ENCODE results near the gene LAMTOR4. TPM values are rescaled to one million over a fixed set of nuclear protein-coding genes. Genes with fewer than 3 reads are reported as not detected.

Gene LAMTOR4
- total and polyA plus RNA-seq, 2 of the 13 experiments (the other 11 are each of a cell fraction or from before 2014, with no cell fraction given) = 115 to 118 TPM

GRCh38 chr7:100137851-100138760 is 10.6 kb upstream of the LAMTOR4 start:
- no peak for ATAC-seq
- Histone ChIP-seq H3K79me2 (ENCODE audit: insufficient read depth, low read length) (no peaks in the 10 kb centered on the region), H4K20me1 (ENCODE audit: insufficient read depth, low read length) (no peaks in the 10 kb centered on the region), H3K9ac (ENCODE audit: insufficient read depth, low read depth, low read length) (no peak overlapping the region), H3K27ac (ENCODE audit: extremely low read length, insufficient read depth, low read length) (no peak overlapping the region), H3K4me3 (replicated peaks in 1 of 3; ENCODE audit: insufficient read depth in 1 of 3, low read depth in 2 of 3, low read length in 3 of 3) (no peak overlapping the region), H3K27me3 (ENCODE audit: control insufficient read depth in 1 of 2, insufficient read depth in 2 of 2, low read length in 2 of 2) (no peaks in the 10 kb centered on the region), H2AFZ (ENCODE audit: low read length) (no peak overlapping the region), H3K9me3 (ENCODE audit: low read length) (no peaks in the 10 kb centered on the region), H3K36me3 (replicated peaks in 1 of 2; ENCODE audit: control insufficient read depth in 1 of 2, insufficient read depth in 2 of 2, low read length in 2 of 2) (no peaks in the 10 kb centered on the region), H3K4me1 (ENCODE audit: insufficient read depth, low read length) (peaks cover 13% of the 10 kb centered on the region), H3K4me2 (ENCODE audit: low read depth, low read length) (no peak overlapping the region)
- no peak for DNase-seq (ENCODE audit: low spot score)
- 57% methylated on average over 13 of the region's 13 CpGs for whole genome bisulfite sequencing (ENCODE audit: low lambda C conversion rate)
- ChIA-PET POLR2A (interaction anchor here (1.8 kb wide), 1 partner anchor 11 kb away, joined by 6 read pairs; the partner anchor contains the start of gene LAMTOR4), CTCF (ENCODE audit: low intra/inter-chr PET ratio, low total read pairs) (no interaction called here)
- no peak for TF ChIP-seq ZNF275 (CRISPR knock-in tag; IDR thresholded peaks at IDR 0.05; ENCODE audit: borderline replicate concordance)
- TF ChIP-seq ZNF362 (CRISPR knock-in tag; IDR thresholded peaks at IDR 0.05; ENCODE audit: borderline replicate concordance) = no peak
- TF ChIP-seq TCF12 (IDR thresholded peaks at IDR 0.05) = no peak
- TF ChIP-seq TCF12 (CRISPR knock-in tag; IDR thresholded peaks at IDR 0.05) = no peak
- no peak for TF ChIP-seq NR2F2 (IDR thresholded peaks at IDR 0.05; ENCODE audit: borderline replicate concordance, low read depth)
- no peak for TF ChIP-seq HOXD1 (CRISPR knock-in tag; IDR thresholded peaks at IDR 0.05)
- TF ChIP-seq NAIF1 (CRISPR knock-in tag; IDR thresholded peaks at IDR 0.05; ENCODE audit: borderline replicate concordance) = no peak
- TF ChIP-seq DMAP1 (CRISPR knock-in tag; IDR thresholded peaks at IDR 0.05) = no peak
- no peak for FAIRE-seq
- intact Hi-C loops (cut with micrococcal nuclease; ENCODE audit: unreplicated experiment) (no loop called here), in situ Hi-C loops (cut with HindIII; ENCODE audit: extremely low pct_ligation_motif_present, low pct_unique_long_range_greater_than_20kb) (no loop called here)
- BruUV-seq (replicated peaks) = no TSS peak
